AG09319 (cell line): ENCODE measurements around the gene CCDC88A.
A peak's percentile ranks its signal among the peaks of the same experiment; 100 is the strongest.

Source experiments
- DNase-seq: peaks from one replicate; pipeline ENCODE4 v3.0.0-alpha.2; 2010; ENCODE audit warnings: low read depth; ENCODE audit errors: extremely low read depth
- TF ChIP-seq, protein P1 (sequence below): IDR thresholded peaks from 2 replicates; pipeline ENCODE4 v1.5.1; 2011; ENCODE audit warnings: low read depth, mild to moderate bottlenecking, inconsistent platforms, low read length, moderate library complexity

Gene CCDC88A

DNA sequence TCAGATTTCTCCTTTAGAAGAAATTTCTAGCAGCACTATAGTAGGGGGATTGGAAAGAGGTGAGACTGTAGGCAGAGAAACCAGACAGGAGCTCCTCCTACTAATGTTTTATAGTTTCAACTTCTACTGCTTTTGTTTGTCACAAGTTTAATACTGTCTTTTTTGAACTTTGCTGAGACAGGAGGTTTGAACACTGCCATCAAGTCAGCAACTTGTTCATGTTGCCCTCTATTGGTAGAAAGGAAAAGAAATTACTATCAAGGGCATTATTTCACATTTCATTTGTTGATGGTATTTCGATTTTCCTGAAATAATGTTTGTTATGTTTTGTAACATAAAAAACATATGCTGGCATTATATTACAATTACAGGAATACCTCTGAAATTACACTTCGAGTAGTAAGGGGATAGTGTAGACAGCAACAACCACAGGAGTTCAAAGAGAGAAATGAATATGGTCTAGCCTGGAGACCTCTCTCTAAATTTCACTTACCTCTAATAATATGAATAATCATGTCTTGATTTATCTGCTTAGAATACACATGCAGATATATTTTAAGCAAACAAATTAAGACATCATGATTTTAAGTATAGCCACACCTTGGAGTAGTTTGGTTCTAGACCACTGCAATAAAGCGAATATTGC is 12.4 kb upstream of the CCDC88A start:
- no peak for DNase-seq
- TF ChIP-seq, protein P1, sequence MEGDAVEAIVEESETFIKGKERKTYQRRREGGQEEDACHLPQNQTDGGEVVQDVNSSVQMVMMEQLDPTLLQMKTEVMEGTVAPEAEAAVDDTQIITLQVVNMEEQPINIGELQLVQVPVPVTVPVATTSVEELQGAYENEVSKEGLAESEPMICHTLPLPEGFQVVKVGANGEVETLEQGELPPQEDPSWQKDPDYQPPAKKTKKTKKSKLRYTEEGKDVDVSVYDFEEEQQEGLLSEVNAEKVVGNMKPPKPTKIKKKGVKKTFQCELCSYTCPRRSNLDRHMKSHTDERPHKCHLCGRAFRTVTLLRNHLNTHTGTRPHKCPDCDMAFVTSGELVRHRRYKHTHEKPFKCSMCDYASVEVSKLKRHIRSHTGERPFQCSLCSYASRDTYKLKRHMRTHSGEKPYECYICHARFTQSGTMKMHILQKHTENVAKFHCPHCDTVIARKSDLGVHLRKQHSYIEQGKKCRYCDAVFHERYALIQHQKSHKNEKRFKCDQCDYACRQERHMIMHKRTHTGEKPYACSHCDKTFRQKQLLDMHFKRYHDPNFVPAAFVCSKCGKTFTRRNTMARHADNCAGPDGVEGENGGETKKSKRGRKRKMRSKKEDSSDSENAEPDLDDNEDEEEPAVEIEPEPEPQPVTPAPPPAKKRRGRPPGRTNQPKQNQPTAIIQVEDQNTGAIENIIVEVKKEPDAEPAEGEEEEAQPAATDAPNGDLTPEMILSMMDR, result peak; percentile 70

DNA sequence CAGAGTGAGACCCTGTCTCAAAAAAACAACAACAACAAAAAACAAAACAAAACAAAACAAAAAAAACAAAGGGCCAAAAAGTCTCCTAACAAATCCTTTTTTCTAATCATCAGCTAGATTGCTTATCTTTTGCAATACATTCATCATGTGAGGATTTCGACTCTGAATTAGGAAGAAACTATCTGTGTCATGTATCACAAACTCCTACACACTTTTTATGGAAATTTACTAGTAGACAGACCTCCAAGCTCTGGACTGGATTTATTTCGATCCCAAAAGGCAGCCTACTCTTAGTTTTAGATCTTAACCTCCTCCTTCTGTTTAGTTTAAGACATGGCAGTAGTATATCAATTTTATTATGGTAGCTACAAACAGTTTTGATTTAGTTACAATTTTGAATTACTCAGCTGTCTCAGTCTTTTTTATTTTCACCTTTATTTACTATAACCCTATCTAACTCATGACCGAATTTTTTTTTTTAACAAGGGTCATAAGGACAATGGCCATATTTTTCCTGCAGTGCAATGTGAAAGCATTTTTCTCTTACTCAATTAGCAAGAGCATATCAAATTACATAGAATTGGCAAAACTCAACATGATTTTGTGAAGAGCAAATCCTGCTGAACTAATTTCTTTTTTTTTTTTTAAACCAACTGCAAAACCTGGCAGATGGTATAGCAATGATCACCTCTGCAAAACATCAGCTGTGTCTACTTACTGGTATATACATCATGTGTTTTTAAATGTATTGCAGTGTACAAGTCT is 10.7 kb upstream of the CCDC88A start:
- DNase-seq, result no peak

DNA sequence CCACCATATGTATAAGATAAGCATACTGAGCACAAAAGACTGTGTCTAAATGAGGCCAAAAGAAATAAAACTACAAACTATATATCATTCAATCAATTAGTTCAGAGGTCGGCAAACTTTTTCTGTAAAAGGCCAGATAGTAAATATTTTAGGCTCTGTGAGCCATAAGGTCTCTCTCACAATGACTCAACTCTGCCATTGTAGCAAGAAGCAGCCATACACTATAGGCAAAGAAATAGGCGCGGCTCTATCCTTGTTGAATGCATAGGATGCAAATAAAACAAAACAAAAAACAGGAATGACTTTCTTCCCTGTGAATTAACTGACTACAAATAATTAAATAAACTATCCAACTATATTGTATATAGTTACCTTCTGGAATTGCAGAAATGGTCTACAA is 8.6 kb upstream of the CCDC88A start:
- TF ChIP-seq, protein P1, result no peak
- no peak for DNase-seq

More for the DNA sequence above, 10.7 kb upstream of the CCDC88A start:
- TF ChIP-seq, protein P1, result no peak

DNA sequence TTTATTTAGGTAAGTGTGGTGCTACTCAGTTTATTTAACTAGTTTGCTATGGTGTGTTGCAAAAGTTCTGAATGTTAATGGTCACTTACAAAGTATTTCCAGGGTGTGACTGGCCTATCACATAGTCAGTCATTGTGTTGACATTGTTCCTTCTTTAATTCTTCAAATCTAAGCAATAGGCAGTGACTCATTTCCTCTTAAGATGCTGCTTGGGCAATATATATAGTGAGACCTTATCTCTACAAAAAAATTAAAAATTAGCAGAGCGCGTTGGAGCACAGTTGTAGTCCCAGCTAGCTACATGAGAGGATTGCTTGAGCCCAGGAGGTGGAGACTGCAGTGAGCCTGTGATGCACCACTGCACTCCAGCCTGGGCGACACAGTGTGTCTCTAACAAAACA is 5.8 kb upstream of the CCDC88A start:
- TF ChIP-seq, protein P1, result no peak
- no peak for DNase-seq

DNA sequence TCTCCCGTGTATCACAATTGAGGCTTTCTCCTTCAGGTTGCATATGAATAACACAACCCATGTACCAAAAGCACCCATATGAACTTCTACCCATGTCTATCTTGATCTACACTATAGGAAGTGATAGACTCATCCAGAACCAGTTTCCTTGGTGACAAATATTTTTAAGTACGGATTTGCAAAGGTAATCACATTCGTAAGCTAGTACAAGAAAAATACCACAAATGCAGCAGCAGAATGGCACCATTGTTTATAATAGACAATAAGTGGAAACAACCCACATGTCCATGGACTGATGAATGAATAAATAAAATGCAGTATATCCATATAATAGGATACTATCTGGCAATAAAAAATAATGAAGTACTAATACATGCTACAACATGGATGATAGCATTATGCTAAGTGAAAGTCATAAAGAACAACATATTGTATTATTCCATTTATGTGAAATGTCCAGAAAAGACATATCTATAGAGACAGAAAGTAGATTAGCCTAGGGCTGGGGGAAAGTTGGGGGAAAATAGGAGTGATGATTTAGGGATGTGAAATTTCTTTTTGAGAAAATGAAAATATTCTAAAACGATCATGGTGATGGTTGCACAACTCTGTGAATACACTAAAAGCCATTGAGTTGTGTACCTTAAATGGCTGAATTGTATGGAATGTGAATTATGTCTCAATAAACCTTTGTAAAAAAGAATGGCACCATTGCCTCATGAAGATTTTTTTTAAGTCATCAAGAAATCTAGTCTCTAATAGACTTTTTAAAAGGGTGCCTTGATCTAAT is 3.4 kb upstream of the CCDC88A start:
- no peak for DNase-seq
- TF ChIP-seq, protein P1, result no peak

DNA sequence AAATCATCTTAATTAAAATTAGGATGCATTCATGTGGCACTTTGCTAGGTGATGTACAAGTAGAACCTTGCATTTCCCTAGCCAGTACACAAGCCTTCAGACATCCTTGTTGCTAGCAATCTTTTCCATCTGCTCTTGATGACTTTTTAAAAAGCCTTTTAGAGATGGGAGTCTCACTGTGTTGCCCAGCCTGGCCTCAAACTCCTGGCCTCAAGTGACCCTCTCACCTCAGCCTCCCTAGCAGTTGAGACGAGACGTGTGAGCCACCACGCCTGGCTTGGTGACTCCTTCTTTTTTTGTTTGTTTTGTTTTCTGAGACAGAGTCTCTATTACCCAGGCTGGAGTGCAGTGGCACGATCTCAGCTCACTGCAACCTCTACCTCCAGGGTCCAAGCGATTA is 1.7 kb upstream of the CCDC88A start:
- TF ChIP-seq, protein P1, result no peak
- no peak for DNase-seq

DNA sequence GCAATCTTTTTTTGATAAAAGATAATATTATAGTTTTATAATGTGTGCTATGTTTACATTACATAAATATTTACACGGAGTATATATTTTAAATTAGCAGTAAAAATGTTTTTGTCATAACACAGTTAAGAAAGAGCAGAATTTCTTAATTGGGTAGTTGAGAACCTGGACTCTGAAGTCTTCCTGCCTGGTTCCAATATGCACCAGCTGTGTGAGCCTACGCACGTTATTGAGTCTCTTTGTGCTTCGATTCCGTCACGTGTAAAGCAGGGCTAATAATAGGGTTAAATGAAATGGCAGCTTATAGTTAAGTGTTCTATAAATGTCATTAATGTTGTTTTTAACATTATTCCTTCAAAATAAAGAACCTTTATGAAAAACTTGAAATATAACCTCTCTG is 1.2 kb upstream of the CCDC88A start:
- no peak for DNase-seq

More for the DNA sequence above, 1.2 kb upstream of the CCDC88A start:
- TF ChIP-seq, protein P1, result no peak
